ENCODE results near the gene IL10RB.

Gene IL10RB

GRCh38 chr21:33228455-33228854, 37.7 kb upstream of the IL10RB start:
- no peak overlapping the region for H3K27ac ChIP-seq
- H3K79me2 ChIP-seq (ENCODE audit: insufficient read depth, low read depth) = peaks cover 36% of the 10 kb centered on the region
- no peak overlapping the region for H2AFZ ChIP-seq (ENCODE audit: low read depth)
- H3K4me1 ChIP-seq (ENCODE audit: low read depth, poor library complexity, severe bottlenecking) = peaks cover 52% of the 10 kb centered on the region
- no peaks in the 10 kb centered on the region for H4K20me1 ChIP-seq (ENCODE audit: insufficient read depth)
- H3K36me3 ChIP-seq (ENCODE audit: insufficient read depth) = peaks cover 2% of the 10 kb centered on the region; the same call in 1 of the 2 replicates
- H3K9ac ChIP-seq = no peak overlapping the region
- no peak for TF ChIP-seq CTCF (conservative IDR thresholded peaks at IDR 0.05; ENCODE audit: low read depth, low read length)
- H3K4me3 ChIP-seq (IDR thresholded peaks at IDR 0.05; ENCODE audit: insufficient read depth, low read depth, low read length) = no peak overlapping the region
- H3K27me3 ChIP-seq (ENCODE audit: insufficient read depth, low read depth) = no peaks in the 10 kb centered on the region
- H3K4me2 ChIP-seq = peak overlapping the region; percentile 88; the same call in 1 of the 2 replicates

- Histone ChIP-seq H3K27ac (peak overlapping the region; percentile 20; the same call in 1 of the 2 replicates), H2AFZ (ENCODE audit: low read depth) (peak overlapping the region; percentile 85), H3K4me3 (IDR thresholded peaks at IDR 0.05; ENCODE audit: insufficient read depth, low read depth, low read length) (no peak overlapping the region), H3K27me3 (ENCODE audit: insufficient read depth, low read depth) (no peaks in the 10 kb centered on the region), H3K9ac (no peak overlapping the region; the same call in 1 of the 2 replicates), H3K4me1 (ENCODE audit: low read depth, poor library complexity, severe bottlenecking) (peaks cover 59% of the 10 kb centered on the region), H4K20me1 (ENCODE audit: insufficient read depth) (no peaks in the 10 kb centered on the region), H3K36me3 (ENCODE audit: insufficient read depth) (peaks cover 3% of the 10 kb centered on the region; the same call in 1 of the 2 replicates), H3K4me2 (peak overlapping the region; percentile 88), H3K79me2 (ENCODE audit: insufficient read depth, low read depth) (peaks cover 44% of the 10 kb centered on the region)
- TF ChIP-seq CTCF (conservative IDR thresholded peaks at IDR 0.05; ENCODE audit: low read depth, low read length) = no peak
These were observed 36.9 kb upstream of the IL10RB start for GRCh38 chr21:33229099-33229783.

GRCh38 chr21:33229784-33230544, 36.2 kb upstream of the IL10RB start, which contains the start of gene IFNAR2:
TSS of gene IFNAR2 (plus strand) at chr21:33229938. CDS start at chr21:33241923, 11,985 bp downstream.
- Histone ChIP-seq H3K36me3 (ENCODE audit: insufficient read depth) (peaks cover 3% of the 10 kb centered on the region; the same call in 1 of the 2 replicates), H2AFZ (ENCODE audit: low read depth) (peak within 1 kb of the TSS; percentile 85), H3K27ac (peak within 1 kb of the TSS; percentile 70), H3K79me2 (ENCODE audit: insufficient read depth, low read depth) (peaks cover 51% of the 10 kb centered on the region), H3K4me2 (peak within 1 kb of the TSS; percentile 88), H3K9ac (peak within 1 kb of the TSS; percentile 82), H3K4me3 (IDR thresholded peaks at IDR 0.05; ENCODE audit: insufficient read depth, low read depth, low read length) (peak within 1 kb of the TSS; percentile 57), H3K27me3 (ENCODE audit: insufficient read depth, low read depth) (no peaks in the 10 kb centered on the region), H3K4me1 (ENCODE audit: low read depth, poor library complexity, severe bottlenecking) (peaks cover 67% of the 10 kb centered on the region), H4K20me1 (ENCODE audit: insufficient read depth) (no peaks in the 10 kb centered on the region)
- TF ChIP-seq CTCF (conservative IDR thresholded peaks at IDR 0.05; ENCODE audit: low read depth, low read length) = no peak

GRCh38 chr21:33230545-33231324, 35.4 kb upstream of the IL10RB start:
- Histone ChIP-seq H3K9ac (peak overlapping the region; percentile 82), H3K27me3 (ENCODE audit: insufficient read depth, low read depth) (no peaks in the 10 kb centered on the region), H3K27ac (peak overlapping the region; percentile 70), H4K20me1 (ENCODE audit: insufficient read depth) (no peaks in the 10 kb centered on the region), H3K36me3 (ENCODE audit: insufficient read depth) (peaks cover 3% of the 10 kb centered on the region; the same call in 1 of the 2 replicates), H3K4me2 (peak overlapping the region; percentile 54), H2AFZ (ENCODE audit: low read depth) (peak overlapping the region; percentile 70), H3K4me1 (ENCODE audit: low read depth, poor library complexity, severe bottlenecking) (peaks cover 74% of the 10 kb centered on the region), H3K4me3 (IDR thresholded peaks at IDR 0.05; ENCODE audit: insufficient read depth, low read depth, low read length) (peak overlapping the region; percentile 57), H3K79me2 (ENCODE audit: insufficient read depth, low read depth) (peaks cover 58% of the 10 kb centered on the region)
- peak; percentile 22; the same call in 1 of the 2 replicates for TF ChIP-seq CTCF (conservative IDR thresholded peaks at IDR 0.05; ENCODE audit: low read depth, low read length)

Data from KMS-11 (cell line).